Stimulated activated CD8-positive, alpha-beta memory T cell treated with anti-CD3 and anti-CD28 coated beads, Interleukin-12 subunit alpha, Interleukin-12 subunit beta, amount 100 ng/mL, for 24 hours (primary cell): ENCODE results near the gene SLC39A3.

ENCODE experiments used
- DNase-seq: peaks from one replicate; pipeline ENCODE4 v3.0.0-alpha.2; 2020; ENCODE audit errors: extremely low read depth

Gene SLC39A3

DNA sequence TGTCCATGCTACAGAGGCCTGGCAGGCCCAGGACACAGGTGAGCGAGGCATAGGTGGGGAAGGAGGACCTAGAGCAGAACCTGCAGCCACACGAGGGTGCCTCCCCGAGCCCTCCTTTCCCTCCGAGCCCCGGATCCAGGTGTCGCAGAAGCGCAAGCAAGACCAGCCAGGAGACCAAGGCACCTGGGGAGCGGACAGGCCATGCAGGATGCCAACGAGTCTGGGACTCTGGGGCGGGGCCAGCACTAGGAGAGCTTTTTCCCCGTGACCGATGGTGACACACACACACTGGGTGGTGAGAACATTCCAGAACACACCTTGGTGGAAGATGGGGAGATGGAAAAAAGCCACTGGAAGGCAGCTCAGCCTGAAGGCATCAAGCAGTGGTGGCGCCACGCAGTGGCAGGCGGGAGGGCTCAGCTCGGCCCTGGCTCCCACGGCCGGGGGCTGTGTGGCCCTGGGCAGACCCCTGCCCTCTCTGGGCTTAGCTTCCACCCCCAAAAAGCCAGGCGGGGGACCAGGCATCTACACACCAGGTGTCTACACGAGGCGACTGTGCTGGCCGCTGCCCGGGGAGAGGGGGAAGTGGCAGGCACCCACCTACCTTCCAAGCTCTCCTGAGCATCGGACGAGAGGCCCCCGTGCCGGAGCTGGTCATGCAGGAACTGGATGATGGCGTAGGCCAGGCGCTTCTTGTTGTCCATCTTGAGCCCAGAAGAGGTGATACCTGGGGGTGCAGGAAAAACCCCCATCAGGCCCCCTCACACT is 28.7 kb upstream of the SLC39A3 start:
- DNase-seq = no peak

DNA sequence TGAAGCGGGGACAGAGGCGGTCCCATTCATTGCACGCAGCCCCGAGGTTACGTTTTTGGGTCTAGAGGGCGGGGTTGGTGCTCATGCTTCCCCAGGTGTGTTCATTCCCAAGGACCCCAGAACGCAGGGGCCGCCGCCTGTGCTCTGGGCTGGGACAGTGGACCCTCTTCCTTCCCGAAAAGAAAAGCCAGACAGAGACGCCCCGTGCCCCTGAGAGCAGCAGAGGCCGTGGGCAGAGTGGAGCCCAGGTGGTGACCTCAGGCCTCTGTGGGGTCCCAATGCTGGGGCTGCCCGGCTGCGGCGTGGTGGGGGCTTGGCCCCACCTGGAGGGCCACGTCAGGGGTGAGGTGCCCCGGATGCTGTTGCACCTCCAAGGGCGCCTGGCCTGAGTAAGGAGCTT is 27.9 kb upstream of the SLC39A3 start:
- DNase-seq = no peak

DNA sequence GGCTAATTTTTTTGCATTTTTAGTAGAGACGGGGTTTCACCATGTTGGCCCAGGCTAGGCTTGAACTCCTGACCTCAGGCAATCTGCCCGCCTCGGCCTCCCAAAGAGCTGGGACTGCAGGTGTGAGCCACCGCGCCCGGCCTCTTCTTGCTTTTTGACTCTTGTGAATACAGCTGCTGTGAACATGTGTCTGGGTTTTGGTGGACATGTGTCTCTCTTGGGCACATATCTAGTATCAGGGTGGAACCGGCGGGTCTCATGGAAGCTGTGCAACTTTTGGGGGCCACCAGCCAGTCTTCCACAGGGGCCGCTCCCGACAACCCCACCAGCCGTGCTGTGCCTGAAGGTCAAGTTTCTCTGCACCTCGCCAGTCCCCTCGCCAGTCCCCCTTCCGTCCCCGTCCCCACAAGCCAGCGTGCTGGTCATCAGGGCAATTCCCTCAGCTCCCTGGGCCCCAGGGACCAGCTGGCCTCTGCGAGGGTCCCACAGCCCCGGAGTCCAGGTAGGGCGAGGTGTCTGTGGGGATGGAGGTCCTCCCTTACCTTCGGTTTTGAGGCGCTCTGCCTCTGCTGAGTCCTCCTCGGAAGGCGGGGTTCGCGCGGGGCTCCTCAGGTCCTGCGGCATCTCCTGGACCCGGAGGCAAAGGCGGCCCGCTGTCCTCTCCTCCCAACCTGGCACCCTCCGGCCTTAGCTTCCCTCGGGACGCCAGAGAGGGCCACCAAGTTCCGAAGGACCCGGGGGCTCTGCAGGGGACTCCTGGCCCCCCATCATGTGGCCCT is 27.0 kb upstream of the SLC39A3 start:
- DNase-seq = no peak

DNA sequence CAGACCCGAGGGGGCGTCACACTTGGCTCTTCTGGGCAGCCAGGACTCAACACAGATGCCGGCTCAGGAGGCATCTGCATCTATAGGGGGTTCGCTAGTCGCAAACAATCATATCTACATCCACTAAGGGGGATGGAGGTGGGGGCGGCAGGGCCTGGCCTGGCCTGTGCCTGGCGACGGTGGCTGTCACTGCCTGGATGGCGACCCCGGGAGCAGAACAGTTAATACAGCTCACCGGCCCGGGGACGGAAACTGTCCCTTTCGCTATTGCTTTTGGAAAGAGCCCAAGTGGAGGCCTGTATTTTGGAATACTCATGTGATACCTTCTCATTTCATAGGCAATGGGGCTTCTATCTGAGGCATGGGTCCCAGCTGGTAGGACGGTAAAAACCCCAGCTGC is 25.6 kb upstream of the SLC39A3 start:
- DNase-seq = no peak

DNA sequence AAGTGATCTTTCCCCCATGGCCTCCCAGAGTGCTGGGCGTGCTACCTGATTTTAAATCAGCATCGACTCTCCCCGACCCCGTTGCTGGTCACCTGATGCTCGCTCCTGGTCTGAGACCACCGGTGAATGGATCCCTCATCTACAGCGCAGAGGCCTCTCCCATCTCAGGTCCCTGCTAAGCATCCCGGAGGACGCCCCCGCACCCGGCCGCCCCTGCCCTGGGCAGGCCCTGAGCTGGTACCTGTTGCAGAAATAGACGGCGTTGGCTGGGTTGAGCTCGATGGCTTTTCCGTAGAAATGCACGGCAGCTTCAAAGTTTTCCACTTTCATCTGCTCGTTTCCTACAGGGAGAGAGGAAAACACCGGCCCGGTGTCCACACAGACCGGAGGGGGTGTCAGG is 25.1 kb upstream of the SLC39A3 start:
- no peak for DNase-seq

DNA sequence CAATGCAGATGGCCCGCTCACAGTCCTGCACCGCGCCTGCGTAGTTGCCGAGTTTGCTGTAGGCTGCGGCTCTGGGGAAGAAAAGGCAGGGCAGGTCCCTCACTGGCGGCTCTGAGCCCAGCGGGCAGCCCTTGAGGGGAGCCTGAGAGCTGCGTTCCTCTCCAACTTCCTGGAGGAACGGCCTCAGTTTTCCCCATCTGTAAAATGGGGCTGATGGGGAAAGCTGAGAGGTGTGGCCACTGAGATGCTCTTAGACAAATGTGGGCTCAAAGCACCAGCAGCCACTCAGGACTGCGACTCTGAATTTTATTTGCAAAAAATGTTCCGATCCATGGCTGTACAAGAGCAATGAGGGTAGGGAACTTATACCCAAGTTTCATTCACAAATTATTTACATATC is 23.9 kb upstream of the SLC39A3 start:
- no peak for DNase-seq

DNA sequence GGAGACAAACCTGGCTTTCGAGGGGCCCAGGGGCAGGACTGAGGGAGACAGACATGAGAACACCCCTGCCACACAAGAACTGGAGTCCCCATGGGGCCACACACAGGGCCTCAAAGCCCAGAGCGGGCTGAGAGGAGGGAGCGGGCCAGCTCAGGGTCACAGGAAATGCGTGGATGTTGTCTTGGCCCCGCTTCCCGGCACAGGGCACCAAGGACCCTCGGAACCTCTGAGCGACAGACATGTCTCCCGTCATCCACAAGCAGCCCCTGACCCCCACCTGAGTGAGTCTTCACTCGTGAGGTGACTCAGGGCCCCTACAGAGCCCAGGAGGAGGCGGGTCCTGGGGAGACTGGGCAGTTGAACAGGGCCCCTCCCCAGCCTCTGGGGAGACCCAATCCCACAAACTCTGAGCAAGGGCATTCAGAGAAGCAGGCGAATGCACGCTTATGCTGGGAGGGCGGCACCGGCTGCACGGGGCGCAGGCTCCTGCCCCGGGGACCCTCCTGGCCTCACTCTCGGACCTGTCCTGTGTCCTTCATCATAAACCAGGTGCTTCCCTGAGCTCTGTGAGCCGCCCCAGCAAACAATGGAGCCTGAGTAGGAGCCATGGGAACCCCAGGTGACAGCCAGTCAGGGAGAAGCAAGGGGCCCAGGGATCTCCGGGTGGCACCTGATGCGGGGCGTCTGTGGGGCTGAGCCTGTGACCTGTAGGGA is 23.1 kb upstream of the SLC39A3 start:
- no peak for DNase-seq

DNA sequence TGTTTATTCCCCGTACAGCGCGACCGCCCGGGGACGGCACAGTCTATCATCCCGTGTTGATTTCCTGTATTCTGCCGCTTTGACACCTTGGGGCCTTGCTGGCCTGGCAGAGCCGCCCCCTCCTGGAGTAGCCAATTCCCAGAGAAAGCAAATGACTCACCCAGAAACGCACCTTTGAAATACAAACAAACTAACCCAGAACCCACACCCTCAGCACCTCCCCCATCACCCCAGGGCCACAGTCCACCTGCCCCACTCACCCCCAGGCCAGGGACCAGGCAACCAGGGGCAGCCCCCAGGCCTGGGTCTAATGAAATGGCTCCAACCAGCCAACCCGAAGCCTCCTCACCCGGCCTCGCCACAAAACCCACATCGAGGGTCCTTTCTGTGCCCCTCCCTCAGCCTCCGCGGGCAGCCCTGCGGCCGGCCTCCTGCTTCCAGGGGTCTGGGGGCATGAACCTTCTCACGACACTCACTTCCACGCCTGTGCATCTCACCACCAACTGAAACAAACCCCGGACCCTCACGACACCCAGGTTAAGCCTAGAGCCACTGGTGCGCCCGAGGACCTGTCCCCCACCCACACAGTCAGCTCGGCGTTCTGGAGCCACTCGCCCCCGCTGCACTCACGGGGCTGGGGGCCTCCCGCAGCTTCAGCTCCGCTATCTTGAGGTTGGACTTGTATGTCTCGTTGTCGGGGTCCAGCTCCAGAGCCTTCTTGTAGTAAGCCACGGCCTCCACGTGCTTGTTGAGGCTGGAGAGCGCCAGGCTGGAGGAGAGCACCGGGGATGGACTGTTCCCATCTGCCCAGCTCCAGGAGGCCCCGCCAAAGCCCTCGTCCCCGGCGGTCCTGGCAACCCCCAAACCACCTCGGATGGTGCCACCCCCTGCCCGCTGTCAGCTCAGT is 22.3 kb upstream of the SLC39A3 start:
- no peak for DNase-seq

DNA sequence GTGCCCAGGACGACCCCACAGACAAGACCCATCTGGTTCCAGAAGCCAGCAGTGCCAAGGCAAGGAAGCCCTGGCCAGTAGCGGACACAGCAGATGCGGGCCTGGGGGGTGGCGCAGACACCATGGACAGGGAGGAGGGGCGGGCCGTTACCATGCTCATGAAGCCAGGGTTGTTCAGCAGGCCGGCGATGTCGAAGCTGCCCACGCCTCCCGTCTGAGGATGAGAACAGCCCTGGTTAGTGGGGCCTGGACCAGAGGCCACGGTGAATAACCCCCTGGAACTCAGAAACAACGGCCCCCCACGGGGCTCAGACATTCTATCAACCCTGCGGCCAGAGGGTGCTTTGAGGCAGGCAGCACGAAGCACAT is 21.5 kb upstream of the SLC39A3 start:
- DNase-seq = no peak

DNA sequence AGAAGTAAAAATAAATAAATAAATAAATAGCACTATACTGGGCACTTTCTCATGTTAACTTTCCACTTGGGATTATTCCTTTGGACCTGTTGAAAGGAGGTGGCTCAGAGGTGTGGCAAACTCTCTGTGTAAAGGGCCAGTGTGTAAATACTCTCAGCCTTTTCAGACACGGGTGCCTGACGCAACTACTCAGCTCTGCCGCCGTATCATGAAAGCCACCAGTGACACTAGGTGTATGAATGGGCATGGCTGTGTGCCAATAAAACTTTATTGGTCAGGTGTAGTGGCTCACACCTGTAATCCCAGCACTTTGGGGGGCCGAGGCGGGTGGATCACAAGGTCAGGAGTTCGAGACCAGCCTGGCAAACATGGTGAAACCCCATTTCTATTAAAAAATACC is 20.1 kb upstream of the SLC39A3 start:
- no peak for DNase-seq

DNA sequence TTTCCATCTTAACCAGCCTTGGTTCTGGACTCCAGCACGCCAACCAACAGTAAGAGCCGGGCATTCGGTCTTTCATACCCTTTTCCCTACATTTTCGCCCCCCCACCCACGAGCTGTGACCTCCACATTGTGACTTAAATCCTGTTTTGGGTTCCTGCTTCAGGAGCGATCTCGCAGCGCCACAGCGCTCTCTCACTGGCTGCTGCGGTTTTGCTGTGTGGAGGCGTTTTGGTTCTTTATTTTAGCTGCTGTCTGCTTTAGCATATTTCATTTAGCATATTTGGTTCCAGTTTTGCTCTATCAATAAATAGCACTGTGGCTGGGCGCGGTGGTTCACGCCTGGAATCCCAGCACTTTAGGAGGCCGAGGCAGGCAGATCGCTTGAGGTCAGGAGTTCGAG is 19.5 kb upstream of the SLC39A3 start:
- no peak for DNase-seq

DNA sequence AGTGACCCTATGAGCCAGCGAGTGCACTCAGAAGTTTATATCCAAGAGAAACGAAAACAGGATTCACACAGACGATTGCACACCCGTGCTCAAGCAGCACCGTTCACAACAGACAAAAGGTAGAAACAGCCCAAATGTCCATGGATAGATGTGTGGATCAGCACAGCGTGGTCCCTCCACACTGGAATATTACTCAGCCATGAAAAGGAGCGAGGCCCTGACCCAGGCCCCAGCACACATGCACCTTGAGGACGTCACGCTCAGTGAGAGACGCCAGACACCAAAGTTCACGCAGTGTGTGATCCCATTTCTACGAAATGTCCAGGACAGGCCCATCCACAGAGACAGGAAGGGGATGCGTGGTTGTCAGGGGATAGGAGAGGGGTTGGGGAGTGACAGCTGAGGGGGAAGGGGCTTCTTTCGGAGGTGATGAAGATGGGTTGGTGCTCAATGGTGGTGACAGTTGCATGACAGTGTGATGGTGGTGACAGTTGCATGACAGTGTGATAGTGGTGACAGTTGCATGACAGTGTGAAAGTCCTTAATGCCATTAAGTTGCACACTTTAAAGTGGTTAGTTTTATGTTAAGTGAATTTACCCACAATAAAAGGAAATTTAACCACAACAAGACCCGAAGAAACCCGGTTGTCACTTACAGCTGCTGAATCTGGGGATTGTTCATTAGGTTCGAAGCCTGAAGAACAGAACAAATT is 18.9 kb upstream of the SLC39A3 start:
- no peak for DNase-seq

DNA sequence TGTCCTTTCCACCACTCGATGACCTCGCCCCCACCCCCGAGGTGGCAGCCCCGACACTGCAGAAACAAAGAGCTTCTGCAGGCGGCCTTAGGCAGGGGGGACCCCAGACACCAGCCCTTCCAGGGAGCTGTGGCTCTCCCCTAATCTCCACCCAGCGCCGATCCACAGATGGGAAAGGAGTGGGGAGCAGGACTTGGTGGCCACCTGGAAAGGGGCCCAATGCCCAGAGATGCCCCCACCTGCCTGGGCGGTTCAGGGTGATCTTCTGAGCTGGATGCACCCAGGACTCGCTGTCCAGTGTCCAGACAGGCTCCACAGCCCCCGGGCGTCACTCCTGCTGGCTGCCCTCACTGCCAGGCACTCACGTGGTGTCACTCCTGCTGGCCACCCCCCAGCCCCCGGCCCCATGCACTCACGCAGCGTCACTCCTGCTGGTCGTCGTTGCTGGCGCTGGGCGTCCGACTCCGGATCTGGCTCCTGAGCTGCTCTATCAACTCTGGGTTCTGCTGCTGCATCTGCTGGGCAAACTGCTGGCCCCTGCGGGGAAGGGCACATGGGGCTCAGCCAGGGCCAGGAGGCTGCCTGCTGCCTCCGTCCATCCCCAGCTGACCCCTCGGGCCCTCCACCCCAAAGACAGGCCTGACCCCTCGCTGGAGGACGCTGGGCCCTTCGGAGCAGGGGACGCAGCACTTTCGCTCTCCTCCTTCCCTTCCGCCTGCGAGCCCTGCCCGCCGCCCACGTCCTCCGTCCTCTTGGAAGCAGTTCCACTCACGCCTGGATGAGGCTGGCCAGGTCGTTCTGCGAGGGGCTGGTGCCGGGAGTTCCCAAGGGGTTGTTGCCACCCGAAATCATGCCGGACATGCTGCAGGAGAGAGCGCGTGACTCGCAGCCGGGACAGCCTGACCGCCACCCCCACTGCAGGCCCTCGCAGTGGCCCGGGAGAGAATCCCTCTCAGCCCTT is 17.4 kb upstream of the SLC39A3 start:
- no peak for DNase-seq

DNA sequence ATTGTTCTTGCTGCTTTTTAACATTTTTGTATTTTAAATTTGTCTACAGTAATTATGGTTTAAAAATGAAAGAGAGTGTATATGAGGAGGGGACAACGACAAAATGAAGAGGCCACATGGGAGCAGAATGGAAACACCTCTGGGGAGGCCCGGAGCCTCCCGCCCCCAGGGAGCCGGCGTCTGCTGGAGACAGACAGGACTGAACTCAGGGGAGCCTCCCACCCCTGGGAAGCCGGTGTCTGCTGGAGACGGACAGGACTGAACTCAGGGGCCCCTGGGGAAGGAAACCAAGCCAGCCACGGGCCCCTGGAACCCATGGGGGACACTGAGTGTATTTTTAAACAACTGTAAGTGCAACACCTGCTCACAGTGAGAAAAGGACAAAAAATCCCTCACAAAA is 16.7 kb upstream of the SLC39A3 start:
- DNase-seq = no peak

DNA sequence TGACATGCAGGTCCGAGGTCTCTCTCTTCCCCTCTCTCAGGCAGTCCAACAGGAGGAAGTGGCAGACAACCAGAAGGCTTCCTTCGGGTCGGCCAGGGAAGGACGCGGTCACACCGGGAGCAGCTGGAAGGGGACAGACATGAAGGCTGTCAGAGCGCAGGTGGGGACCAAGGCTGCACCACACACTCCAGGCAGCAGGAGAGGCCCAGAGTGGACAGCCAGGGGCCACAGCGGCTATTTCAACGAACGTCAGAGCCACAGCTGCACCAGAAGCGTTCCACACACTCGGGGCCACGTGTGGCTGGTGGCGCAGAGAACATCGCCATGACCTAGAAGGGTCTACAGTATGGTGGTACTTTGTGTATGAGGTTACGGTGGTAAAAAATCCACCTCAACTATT is 16.0 kb upstream of the SLC39A3 start:
- no peak for DNase-seq

DNA sequence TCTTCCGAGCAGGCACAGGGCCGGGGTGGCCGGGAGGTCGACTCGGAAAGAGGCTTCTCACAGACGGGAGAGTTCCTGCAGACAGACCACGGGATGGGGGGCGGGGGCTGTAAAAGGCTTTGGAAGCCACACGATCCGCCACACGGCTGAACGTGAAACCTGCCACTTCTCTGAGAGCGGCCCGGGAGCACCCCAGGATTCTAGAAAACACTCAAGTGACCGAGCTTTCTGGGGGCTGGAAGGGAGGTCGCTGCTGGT is 15.6 kb upstream of the SLC39A3 start:
- no peak for DNase-seq

DNA sequence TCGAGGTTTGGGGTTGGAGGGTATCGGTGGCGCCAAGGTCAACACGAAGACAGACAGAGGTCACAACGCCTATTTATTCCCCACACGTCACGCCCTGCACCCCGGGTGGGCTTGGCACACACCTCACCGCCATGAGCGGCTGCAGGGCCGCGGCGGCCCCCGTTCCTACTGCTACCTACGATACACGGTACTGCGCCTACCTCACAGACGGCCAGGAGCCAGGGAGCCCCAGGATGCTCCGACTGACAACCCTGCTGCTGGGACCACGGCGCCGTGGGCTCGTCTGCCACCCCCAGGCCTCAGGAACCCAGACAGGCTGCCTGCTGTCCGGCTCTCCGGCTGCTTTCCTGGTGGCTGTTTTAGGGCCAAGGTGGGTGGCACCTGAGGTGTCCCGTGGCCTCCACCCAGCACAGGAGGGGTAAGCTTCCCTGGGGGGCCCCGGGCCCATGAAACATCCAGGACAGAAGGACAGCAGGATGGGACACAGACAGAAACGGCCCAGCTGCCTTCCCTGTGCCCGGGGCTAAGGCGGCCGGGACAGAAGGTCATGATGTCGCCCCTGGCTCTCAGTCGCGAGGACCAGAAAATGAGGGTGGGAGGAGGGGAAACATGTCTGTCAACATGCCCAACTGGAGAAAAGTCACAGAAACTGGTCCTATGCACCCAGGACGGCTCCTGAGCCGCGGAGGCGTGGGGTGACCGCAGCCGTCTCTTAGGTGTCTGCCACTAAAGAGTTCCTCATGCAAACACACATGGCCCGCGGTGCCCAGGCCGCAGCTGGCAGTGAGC is 15.0 kb upstream of the SLC39A3 start:
- no peak for DNase-seq

DNA sequence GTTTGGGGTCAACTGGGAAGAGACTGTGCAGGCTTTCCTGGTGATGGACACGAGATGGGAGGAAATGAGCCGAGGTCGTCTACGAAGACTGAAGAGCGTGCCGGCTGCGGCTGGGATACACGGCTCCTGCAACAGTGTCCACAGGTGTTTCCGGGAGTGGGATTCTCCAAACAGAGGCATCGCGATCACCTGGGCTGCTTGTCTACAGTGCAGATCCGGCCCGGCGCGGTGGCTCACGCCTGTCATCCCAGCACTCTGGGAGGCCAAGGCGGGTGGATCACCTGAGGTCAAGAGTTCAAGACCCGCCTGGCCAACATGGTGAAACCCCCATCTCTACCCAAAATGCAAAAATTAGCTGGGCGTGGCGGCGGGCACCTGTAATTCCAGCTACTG is 11.6 kb upstream of the SLC39A3 start:
- DNase-seq = no peak

DNA sequence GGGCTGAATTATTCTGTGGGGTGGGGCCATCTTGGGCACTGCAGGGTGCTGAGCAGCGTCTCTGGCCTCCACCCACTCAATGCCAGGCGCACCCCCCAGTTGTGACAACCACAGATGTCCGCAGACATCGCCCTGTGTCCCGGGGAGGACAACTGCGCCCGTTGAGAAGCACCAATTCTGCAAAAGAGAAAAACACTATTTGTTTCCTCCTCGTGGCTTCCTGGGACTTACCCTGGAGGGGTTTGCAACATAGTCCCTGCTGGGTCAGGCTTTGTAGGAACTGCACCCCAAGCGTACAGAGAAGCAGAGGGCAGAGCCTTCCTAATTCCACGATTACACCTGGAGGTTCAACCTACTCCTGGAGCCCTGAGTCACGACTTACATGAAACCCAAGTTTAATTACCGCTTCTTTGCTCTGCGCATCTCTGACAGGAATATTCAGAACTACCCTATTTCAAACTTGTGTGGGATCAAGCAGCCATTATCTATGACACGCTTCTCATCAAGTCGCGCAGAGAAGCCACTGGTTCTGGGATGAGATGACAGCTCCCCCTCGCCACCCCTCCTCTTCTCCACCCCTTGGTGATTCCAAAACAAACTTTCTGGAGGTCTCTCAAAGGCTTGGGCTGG is 11.1 kb upstream of the SLC39A3 start:
- DNase-seq = no peak
